Body of pancreas (tissue), 4 donors: ENCODE data around the gene CAMK2A.

Source experiments
- POLR2A ChIP-seq, 3 donors: fragments of 450-650 bp; IDR thresholded peaks; one replicate each; pipeline ENCODE4 v1.6.1; 2016; ENCODE audit warnings: antibody characterized with exemption in 3 of 3, mild to moderate bottlenecking in 2 of 3
- TF ChIP-seq, protein P1 (sequence below), 7 experiments: fragments of 450-650 bp in 4 of 7; fragments of 200-600 bp in 3 of 7; sonication (generic) in 3 of 7; IDR thresholded peaks; one replicate each; pipeline ENCODE4 v1.5.1; 2016 to 2019; ENCODE audit warnings: antibody characterized with exemption in 7 of 7

- TF ChIP-seq, protein P1, sequence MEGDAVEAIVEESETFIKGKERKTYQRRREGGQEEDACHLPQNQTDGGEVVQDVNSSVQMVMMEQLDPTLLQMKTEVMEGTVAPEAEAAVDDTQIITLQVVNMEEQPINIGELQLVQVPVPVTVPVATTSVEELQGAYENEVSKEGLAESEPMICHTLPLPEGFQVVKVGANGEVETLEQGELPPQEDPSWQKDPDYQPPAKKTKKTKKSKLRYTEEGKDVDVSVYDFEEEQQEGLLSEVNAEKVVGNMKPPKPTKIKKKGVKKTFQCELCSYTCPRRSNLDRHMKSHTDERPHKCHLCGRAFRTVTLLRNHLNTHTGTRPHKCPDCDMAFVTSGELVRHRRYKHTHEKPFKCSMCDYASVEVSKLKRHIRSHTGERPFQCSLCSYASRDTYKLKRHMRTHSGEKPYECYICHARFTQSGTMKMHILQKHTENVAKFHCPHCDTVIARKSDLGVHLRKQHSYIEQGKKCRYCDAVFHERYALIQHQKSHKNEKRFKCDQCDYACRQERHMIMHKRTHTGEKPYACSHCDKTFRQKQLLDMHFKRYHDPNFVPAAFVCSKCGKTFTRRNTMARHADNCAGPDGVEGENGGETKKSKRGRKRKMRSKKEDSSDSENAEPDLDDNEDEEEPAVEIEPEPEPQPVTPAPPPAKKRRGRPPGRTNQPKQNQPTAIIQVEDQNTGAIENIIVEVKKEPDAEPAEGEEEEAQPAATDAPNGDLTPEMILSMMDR (IDR thresholded peaks at IDR 0.05): no peak
- no peak for TF ChIP-seq POLR2A (IDR thresholded peaks at IDR 0.05)
Measured at GRCh38 chr5:150283904-150284303, 5.7 kb downstream of the CAMK2A start.
